Kidney (tissue), 14 donors: Measurements from ENCODE around the gene ACAA2. TPM values are rescaled to one million over a fixed set of nuclear protein-coding genes. Genes with fewer than 3 reads are reported as not detected.

ENCODE experiments used
- DNase-seq, 5 donors: peaks; one replicate each; pipeline ENCODE4 v3.0.0-alpha.2; 2013 to 2020
- FAIRE-seq: peaks from 2 replicates; lab custom pipeline; 2012; peaks lifted over from hg19 to GRCh38; lab: Jason Lieb, UNC
- H3K27ac ChIP-seq, 2 donors: one replicate each; pipeline ENCODE4 v1.7.0; 2013; ENCODE audit warnings: low read depth in 2 of 2, low read length in 2 of 2, inconsistent platforms in 1 of 2
- H3K27me3 ChIP-seq: one replicate; pipeline ENCODE4 v1.7.1; 2013; ENCODE audit warnings: low read length, inconsistent platforms; ENCODE audit not compliant: control insufficient read depth, insufficient read depth
- H3K36me3 ChIP-seq, 3 donors: one replicate each; pipeline versions ENCODE4 v1.7.0 to v1.7.1; 2013; ENCODE audit warnings: low read length in 3 of 3, control low read depth in 1 of 3, inconsistent platforms in 1 of 3; ENCODE audit not compliant: insufficient read depth in 3 of 3, control insufficient read depth in 2 of 3
- H3K4me1 ChIP-seq, 3 donors: one replicate each; pipeline versions ENCODE4 v1.7.0 to v1.7.1; 2013; ENCODE audit warnings: low read length in 3 of 3, inconsistent platforms in 1 of 3, low read depth in 1 of 3; ENCODE audit not compliant: control insufficient read depth in 2 of 3, insufficient read depth in 2 of 3
- H3K4me3 ChIP-seq, 3 donors: one replicate each; pipeline versions ENCODE4 v1.7.0 to v1.8.1; 2013; ENCODE audit warnings: low read length in 3 of 3, control low read depth in 1 of 3, inconsistent platforms in 1 of 3
- H3K9ac ChIP-seq, 3 donors: one replicate each; pipeline versions ENCODE4 v1.7.0 to v1.7.1; 2013; ENCODE audit warnings: low read length in 3 of 3, control low read depth in 1 of 3, inconsistent platforms in 1 of 3
- H3K9me3 ChIP-seq, 3 donors: one replicate each; pipeline versions ENCODE4 v1.7.0 to v1.7.1; 2013; ENCODE audit warnings: low read length in 3 of 3, control low read depth in 1 of 3, inconsistent platforms in 1 of 3; ENCODE audit not compliant: control insufficient read depth in 2 of 3, insufficient read depth in 1 of 3
- intact Hi-C: fragments of 100-400 bp; cut with DNase I; formaldehyde crosslinking; loops from one replicate; pipeline ENCODE4 v1.11.1; 2022
- polyA plus RNA-seq: library from polyadenylated mRNA; stranded (reverse); fragments of 350-450 nt; fragmentation: Illumina TruSeq; extraction: RNeasy Lipid Tissue Mini Kit (QIAGEN cat#74804); gene quantifications from one replicate; pipeline ENCODE4 v1.2.3, GENCODE V29; 2014; ENCODE audit warnings: low read depth, low replicate concordance; ENCODE audit not compliant: insufficient read depth
- total RNA-seq: library from RNA; stranded (reverse); fragmentation: NEBNext Ultra II Directional; extraction: Animal tissue kit (Norgen Biotek cat#: 25700); gene quantifications from one replicate; pipeline ENCODE4 v1.2.1, GENCODE V29; 2021
- TF ChIP-seq, protein P1 (sequence below): IDR thresholded peaks from 3 replicates; pipeline ENCODE4 v1.5.1; 2012; ENCODE audit warnings: mild to moderate bottlenecking, moderate library complexity, borderline replicate concordance; ENCODE audit not compliant: insufficient read depth; ENCODE audit errors: extremely low read depth
- donor health status: control.
- donor health status: control.
- donor health status: control.
- donor health status: control.
- donor health status: control.
- donor health status: DM: yes; HTN: yes; CAD: no.
- donor health status: Normal renal cell carcinoma (clear cell type).

The ACAA2 gene
- total and polyA plus RNA-seq, 2 donors from 2014 or later: 115 to 566 TPM

DNA sequence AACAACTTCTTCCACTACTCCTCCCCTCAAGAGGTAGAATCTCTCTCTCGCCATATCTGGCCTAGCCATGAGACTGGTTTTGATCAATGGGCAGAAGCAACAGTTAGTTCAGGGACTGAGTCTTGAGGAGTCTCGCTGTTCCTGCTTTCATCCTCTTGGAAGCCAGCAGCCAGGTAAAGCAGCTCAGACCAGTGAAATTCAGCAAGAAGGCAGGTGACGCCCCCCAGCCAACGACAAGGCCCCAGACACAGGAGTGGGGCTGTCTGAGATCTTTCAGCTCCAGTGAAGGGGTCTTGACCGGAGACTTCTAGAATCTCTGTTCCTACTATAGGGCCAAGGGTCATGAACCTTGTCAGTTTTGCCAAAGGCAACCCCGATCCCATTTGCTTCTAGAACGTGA, 39.7 kb upstream of the ACAA2 start:
- H3K9ac ChIP-seq: no peak overlapping the region
- H3K4me1 ChIP-seq: peaks cover 0 to under 1% (median 0%) of the 10 kb centered on the region in 3 donors
- FAIRE-seq (no peak), DNase-seq (no peak)
- TF ChIP-seq, protein P1, sequence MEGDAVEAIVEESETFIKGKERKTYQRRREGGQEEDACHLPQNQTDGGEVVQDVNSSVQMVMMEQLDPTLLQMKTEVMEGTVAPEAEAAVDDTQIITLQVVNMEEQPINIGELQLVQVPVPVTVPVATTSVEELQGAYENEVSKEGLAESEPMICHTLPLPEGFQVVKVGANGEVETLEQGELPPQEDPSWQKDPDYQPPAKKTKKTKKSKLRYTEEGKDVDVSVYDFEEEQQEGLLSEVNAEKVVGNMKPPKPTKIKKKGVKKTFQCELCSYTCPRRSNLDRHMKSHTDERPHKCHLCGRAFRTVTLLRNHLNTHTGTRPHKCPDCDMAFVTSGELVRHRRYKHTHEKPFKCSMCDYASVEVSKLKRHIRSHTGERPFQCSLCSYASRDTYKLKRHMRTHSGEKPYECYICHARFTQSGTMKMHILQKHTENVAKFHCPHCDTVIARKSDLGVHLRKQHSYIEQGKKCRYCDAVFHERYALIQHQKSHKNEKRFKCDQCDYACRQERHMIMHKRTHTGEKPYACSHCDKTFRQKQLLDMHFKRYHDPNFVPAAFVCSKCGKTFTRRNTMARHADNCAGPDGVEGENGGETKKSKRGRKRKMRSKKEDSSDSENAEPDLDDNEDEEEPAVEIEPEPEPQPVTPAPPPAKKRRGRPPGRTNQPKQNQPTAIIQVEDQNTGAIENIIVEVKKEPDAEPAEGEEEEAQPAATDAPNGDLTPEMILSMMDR: no peak
- H3K36me3 ChIP-seq: no peaks in the 10 kb centered on the region
- no peak overlapping the region for H3K4me3 ChIP-seq
- no peaks in the 10 kb centered on the region for H3K9me3 ChIP-seq
- intact Hi-C loops: no loop called here
- H3K27me3 ChIP-seq: no peaks in the 10 kb centered on the region
- no peak overlapping the region for H3K27ac ChIP-seq

DNA sequence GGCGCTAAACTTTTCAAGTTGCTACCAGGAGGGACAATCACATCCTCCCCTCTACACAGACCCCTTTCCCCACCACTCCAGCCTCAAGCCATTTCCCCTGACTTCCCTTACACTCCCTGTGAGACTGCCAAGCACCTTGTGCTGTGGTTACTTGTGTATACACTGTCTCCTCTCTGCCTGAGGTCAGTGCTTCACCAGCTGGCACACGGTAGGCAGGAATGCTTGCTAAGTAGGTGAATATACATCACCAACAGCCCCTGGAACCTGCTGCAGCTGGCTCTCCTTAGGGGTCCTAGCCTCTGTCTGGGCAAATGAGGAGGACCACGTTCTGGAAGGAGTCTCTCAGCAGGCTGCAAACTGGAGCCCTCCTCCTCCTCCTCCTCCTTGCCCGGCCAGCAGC, 38.3 kb upstream of the ACAA2 start:
- FAIRE-seq (no peak), DNase-seq (no peak)
- H3K4me3 ChIP-seq: no peak overlapping the region
- TF ChIP-seq, protein P1: no peak
- intact Hi-C loops: no loop called here
- H3K4me1 ChIP-seq: no peaks in the 10 kb centered on the region
- H3K36me3 ChIP-seq: no peaks in the 10 kb centered on the region
- no peak overlapping the region for H3K27ac ChIP-seq
- H3K9ac ChIP-seq: no peak overlapping the region
- no peaks in the 10 kb centered on the region for H3K9me3 ChIP-seq
- H3K27me3 ChIP-seq: no peaks in the 10 kb centered on the region

DNA sequence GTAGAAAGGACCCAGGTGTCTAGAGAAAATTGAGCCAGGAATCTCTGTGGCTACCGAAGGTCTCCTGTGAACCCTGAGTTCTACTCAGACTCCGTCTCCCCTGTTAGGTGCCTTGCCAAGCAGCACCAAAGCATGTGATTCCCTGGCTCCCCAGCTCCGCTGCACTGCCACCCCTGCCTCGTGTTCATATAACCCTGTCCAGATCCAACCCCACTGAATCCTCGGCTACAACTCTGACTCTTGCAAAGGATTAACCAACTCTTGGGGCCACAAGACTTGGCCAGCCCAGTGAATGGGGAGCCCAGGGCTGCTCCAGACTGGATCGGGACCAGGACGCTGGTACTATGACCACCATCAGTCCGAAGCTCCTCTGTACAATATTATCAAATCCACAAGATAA, 37.3 kb upstream of the ACAA2 start:
- no peak overlapping the region for H3K4me3 ChIP-seq
- no peak for DNase-seq
- H3K27me3 ChIP-seq: no peaks in the 10 kb centered on the region
- no peaks in the 10 kb centered on the region for H3K36me3 ChIP-seq
- FAIRE-seq: no peak
- no peak overlapping the region for H3K9ac ChIP-seq
- no peaks in the 10 kb centered on the region for H3K9me3 ChIP-seq
- H3K4me1 ChIP-seq: no peaks in the 10 kb centered on the region
- TF ChIP-seq, protein P1: no peak
- no peak overlapping the region for H3K27ac ChIP-seq
- intact Hi-C loops: no loop called here
